Measurements from ENCODE around the gene CCDC24.

CCDC24 gene

GRCh38 chr1:43963890-43964289, 27.5 kb upstream of the CCDC24 start:
- no peak for DNase-seq

GRCh38 chr1:43965316-43965715, 26.1 kb upstream of the CCDC24 start:
- no peak for DNase-seq

- DNase-seq: no peak
Measured at GRCh38 chr1:43968348-43968948, 23.0 kb upstream of the CCDC24 start.

- DNase-seq: no peak
Measured at GRCh38 chr1:43969416-43969745, 22.0 kb upstream of the CCDC24 start.

- DNase-seq: peak; percentile 97
Measured at GRCh38 chr1:43969746-43970466, 21.5 kb upstream of the CCDC24 start, which contains the start of gene DPH2. TSS of gene DPH2 (plus strand) at chr1:43970010. CDS start at chr1:43970176, 166 bp downstream.

GRCh38 chr1:43970502-43970901, 20.9 kb upstream of the CCDC24 start:
- DNase-seq: no peak

GRCh38 chr1:43970911-43971310, 20.5 kb upstream of the CCDC24 start:
- DNase-seq: no peak

- DNase-seq: no peak
Measured at GRCh38 chr1:43971336-43971980, 19.9 kb upstream of the CCDC24 start.

- no peak for DNase-seq
Measured at GRCh38 chr1:43973981-43974442, 17.4 kb upstream of the CCDC24 start.

GRCh38 chr1:43974443-43975248, 16.8 kb upstream of the CCDC24 start, which contains the start of gene ATP6V0B:
TSS of gene ATP6V0B (plus strand) at chr1:43974960. CDS start at chr1:43975041, 81 bp downstream.
- peak; percentile 93 to 94 for DNase-seq

- DNase-seq: no peak
Measured at GRCh38 chr1:43975249-43975961, 16.0 kb upstream of the CCDC24 start.

GRCh38 chr1:43976045-43976444, 15.4 kb upstream of the CCDC24 start:
- DNase-seq: no peak

- no peak for DNase-seq
Measured at GRCh38 chr1:43976890-43977289, 14.5 kb upstream of the CCDC24 start.

- DNase-seq: no peak
Measured at GRCh38 chr1:43977376-43978263, 13.8 kb upstream of the CCDC24 start.

- no peak for DNase-seq
Measured at GRCh38 chr1:43978264-43978550, 13.2 kb upstream of the CCDC24 start.

- no peak for DNase-seq
Measured at GRCh38 chr1:43978551-43979260, 12.7 kb upstream of the CCDC24 start, which contains the start of gene B4GALT2. TSS of gene B4GALT2 (plus strand) at chr1:43979210. CDS start at chr1:43981161, 1,951 bp downstream.

GRCh38 chr1:43979261-43979527, 12.2 kb upstream of the CCDC24 start:
- DNase-seq: no peak

GRCh38 chr1:43979528-43980254, 11.7 kb upstream of the CCDC24 start:
- DNase-seq: peak in 1 of 2 experiments; percentile 14

- DNase-seq: no peak
Measured at GRCh38 chr1:43980255-43981134, 10.9 kb upstream of the CCDC24 start.

All from activated CD4-positive, alpha-beta T cell treated with anti-CD3 and anti-CD28 coated beads, Interleukin-2, amount 50 U/mL, for 4 hours (primary cell).